A673 (cell line): ENCODE results near the gene GAB2. TPM values are rescaled to one million over a fixed set of nuclear protein-coding genes. Genes with fewer than 3 reads are reported as not detected.

Experiments
- BruUV-seq: library from RNA; stranded (reverse); fragments of 400-500 nt; replicated peaks from 2 replicates; lab custom pipeline; 2021; lab: Mats Ljungman, UMichigan
- CTCF ChIA-PET: fragments of 300-600 bp; sonication (Branson Sonifier 250); formaldehyde crosslinking; loops from one replicate; lab custom pipeline; 2022; ENCODE audit warnings: antibody characterized with exemption; lab: Charles Lee
- POLR2A ChIA-PET: fragments of 300-600 bp; sonication (Branson Sonifier 250); formaldehyde crosslinking; loops from one replicate; lab custom pipeline; 2022; ENCODE audit warnings: antibody characterized with exemption; ENCODE audit not compliant: low non-redundant PET; lab: Charles Lee
- DNase-seq: peaks from one replicate; pipeline ENCODE4 v3.0.0-alpha.2; 2015; ENCODE audit warnings: low spot score
- H3K27ac ChIP-seq: fragments of 200-600 bp; sonication (generic); 2 replicates; pipeline ENCODE4 v1.5.1; 2016; ENCODE audit warnings: mixed run types, low read depth, mild to moderate bottlenecking, mixed read lengths, antibody characterized with exemption, low read length; ENCODE audit not compliant: poor library complexity, severe bottlenecking
- H3K27me3 ChIP-seq: fragments of 200-600 bp; sonication (generic); replicated peaks from 2 replicates; pipeline ENCODE4 v1.6.1; 2017; ENCODE audit warnings: mixed run types, low read depth, mild to moderate bottlenecking, mixed read lengths, antibody characterized with exemption, low read length; ENCODE audit not compliant: insufficient read depth, poor library complexity
- H3K36me3 ChIP-seq: fragments of 200-600 bp; sonication (generic); 2 replicates; pipeline ENCODE4 v1.6.1; 2016; ENCODE audit warnings: mixed run types, mild to moderate bottlenecking, mixed read lengths, antibody characterized with exemption, low read length; ENCODE audit not compliant: insufficient read depth, poor library complexity, severe bottlenecking
- H3K4me1 ChIP-seq: fragments of 200-600 bp; sonication (generic); 2 replicates; pipeline ENCODE4 v1.6.1; 2017; ENCODE audit warnings: mixed run types, mild to moderate bottlenecking, mixed read lengths, antibody characterized with exemption, low read length; ENCODE audit not compliant: insufficient read depth, poor library complexity, severe bottlenecking
- H3K4me3 ChIP-seq: fragments of 200-600 bp; sonication (generic); 2 replicates; pipeline ENCODE4 v1.5.1; 2016; ENCODE audit warnings: low read depth, mixed run types, mild to moderate bottlenecking, mixed read lengths, low read length; ENCODE audit not compliant: poor library complexity, severe bottlenecking
- H3K9me3 ChIP-seq: fragments of 200-600 bp; sonication (generic); 2 replicates; pipeline ENCODE4 v1.6.1; 2016; ENCODE audit warnings: mixed run types, low read depth, mild to moderate bottlenecking, mixed read lengths, antibody characterized with exemption, low read length; ENCODE audit not compliant: poor library complexity, severe bottlenecking
- EZH2 ChIP-seq: fragments of 200-600 bp; sonication (generic); IDR thresholded peaks from 2 replicates; pipeline ENCODE4 v1.6.1; 2017; ENCODE audit warnings: borderline replicate concordance, low read depth, mild to moderate bottlenecking, mixed read lengths, antibody characterized with exemption, low read length; ENCODE audit not compliant: poor library complexity, severe bottlenecking
- intact Hi-C: fragments of 100-400 bp; cut with micrococcal nuclease; formaldehyde crosslinking; loops from one replicate; pipeline ENCODE4 v1.10.0; 2022; ENCODE audit not compliant: unreplicated experiment
- total RNA-seq: library from RNA; stranded (reverse); gene quantifications from 2 replicates; pipeline ENCODE4 v1.2.3, GENCODE V29; 2021
- TF ChIP-seq, protein P1 (sequence below): fragments of 300-800, 200-600 bp; sonication (generic); conservative IDR thresholded peaks from 2 replicates; pipeline ENCODE4 v1.5.1; 2017; ENCODE audit warnings: low read depth, mild to moderate bottlenecking, antibody characterized with exemption, low read length, moderate library complexity, mixed read lengths

GAB2 gene
- total RNA-seq, 1 experiment from 2014 or later, result 21.5 TPM

DNA sequence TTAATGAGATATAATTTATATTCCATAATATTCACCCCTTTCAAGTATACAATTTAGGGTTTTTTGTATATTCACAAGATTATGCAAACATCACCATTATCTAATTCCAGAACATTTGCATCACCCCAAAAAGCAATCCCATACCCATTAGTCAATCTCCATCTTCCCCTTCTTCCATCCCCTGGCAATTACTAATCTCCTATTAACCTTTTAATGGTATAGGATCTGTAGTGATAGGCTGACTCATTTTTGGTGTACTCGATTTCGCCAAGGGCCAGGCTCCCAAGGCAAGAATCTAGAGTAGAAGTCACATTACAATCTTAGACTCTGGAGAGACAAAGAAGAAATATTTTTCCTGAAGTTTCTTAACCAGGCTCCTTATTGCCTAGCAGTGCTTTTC lies 113.4 kb downstream of the GAB2 start:
- TF ChIP-seq, protein P1, sequence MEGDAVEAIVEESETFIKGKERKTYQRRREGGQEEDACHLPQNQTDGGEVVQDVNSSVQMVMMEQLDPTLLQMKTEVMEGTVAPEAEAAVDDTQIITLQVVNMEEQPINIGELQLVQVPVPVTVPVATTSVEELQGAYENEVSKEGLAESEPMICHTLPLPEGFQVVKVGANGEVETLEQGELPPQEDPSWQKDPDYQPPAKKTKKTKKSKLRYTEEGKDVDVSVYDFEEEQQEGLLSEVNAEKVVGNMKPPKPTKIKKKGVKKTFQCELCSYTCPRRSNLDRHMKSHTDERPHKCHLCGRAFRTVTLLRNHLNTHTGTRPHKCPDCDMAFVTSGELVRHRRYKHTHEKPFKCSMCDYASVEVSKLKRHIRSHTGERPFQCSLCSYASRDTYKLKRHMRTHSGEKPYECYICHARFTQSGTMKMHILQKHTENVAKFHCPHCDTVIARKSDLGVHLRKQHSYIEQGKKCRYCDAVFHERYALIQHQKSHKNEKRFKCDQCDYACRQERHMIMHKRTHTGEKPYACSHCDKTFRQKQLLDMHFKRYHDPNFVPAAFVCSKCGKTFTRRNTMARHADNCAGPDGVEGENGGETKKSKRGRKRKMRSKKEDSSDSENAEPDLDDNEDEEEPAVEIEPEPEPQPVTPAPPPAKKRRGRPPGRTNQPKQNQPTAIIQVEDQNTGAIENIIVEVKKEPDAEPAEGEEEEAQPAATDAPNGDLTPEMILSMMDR, result no peak
- no peak for TF ChIP-seq EZH2
- Histone ChIP-seq H3K36me3 (no peaks in the 10 kb centered on the region), H3K27me3 (no peaks in the 10 kb centered on the region), H3K4me3 (no peak overlapping the region), H3K27ac (no peak overlapping the region), H3K4me1 (no peaks in the 10 kb centered on the region), H3K9me3 (no peaks in the 10 kb centered on the region)
- intact Hi-C loops, result no loop called here
- CTCF ChIA-PET, result no interaction called here
- POLR2A ChIA-PET, result interaction anchor here (0.6 kb wide), 1 partner anchor 16 kb away, joined by 8 read pairs; no protein-coding TSS in a partner anchor
- no peak for DNase-seq
- no TSS peak for BruUV-seq

DNA sequence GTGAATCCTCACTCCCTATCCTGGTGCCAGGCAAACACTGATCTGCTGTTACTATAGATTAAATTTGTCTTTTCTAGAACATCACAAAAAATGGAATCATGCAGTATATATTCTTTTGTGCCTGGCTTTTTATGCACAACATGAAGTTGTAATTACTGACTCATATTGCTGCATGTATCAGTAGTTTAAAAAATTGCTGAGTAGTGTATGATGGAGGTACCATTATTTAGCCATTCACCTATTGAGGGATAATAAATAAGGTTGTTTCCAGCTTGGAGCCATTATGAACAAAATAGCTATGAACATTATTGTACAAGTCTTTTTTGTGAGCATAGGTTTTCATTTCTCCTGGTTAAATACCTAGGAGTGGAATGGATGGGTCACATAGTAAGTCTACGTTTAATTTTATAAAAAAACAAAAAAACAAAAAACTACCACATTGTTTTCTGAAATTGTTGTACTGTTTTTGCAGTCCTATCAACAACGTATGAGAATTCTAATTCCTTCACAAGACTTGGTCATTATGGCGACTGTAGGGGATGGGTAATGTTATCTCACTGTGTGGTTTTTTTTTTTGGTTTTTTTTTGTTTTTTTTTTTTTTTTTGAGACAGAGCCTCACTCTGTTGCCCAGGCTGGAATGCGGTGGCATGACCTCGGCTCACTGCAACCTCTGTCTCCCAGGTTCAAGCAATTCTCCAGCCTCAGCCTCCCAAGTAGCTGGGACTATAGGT lies 117.3 kb downstream of the GAB2 start:
- no peaks in the 10 kb centered on the region for H3K27me3 ChIP-seq
- no peaks in the 10 kb centered on the region for H3K36me3 ChIP-seq
- no peak overlapping the region for H3K27ac ChIP-seq
- BruUV-seq, result no TSS peak
- DNase-seq, result no peak
- H3K4me1 ChIP-seq, result no peaks in the 10 kb centered on the region
- H3K4me3 ChIP-seq, result no peak overlapping the region
- intact Hi-C loops, result no loop called here
- ChIA-PET CTCF (interaction anchor here (0.8 kb wide), 1 partner anchor 14 kb away, joined by 5 read pairs; no protein-coding TSS in a partner anchor), POLR2A (no interaction called here)
- no peaks in the 10 kb centered on the region for H3K9me3 ChIP-seq
- no peak for TF ChIP-seq EZH2
- TF ChIP-seq, protein P1, result no peak

DNA sequence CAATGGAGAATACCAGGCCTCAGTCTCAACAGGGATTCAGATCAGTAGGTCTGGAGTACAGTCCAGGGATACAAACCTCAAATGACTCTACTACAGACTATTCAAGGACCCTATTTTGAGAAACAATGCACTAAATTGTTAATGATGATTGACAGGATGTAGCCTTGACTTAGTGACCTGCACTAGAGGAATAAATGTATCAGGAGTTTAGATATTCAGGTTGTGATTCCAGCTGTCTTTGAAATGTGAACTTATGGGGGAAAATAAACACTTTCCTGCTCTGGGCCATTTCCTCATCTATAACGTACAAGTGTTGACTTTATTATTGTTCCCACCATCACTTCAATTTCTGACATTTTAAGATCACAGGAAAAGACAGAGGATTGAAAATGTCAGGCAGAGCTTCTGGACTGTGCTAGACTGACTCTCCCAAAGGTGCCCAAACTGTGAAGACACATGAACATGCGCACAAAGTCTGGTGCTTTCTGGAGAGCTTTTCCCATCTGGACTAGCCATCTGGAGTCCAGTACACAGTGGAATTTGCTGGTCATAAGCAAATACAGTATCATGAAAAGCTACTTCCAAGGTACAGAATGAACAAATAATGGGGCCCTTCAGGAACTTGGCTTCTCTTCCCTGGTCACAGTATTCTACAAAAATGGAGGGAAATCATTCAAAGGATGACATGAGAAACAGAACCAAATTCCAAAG lies 118.5 kb downstream of the GAB2 start:
- Histone ChIP-seq H3K27ac (no peak overlapping the region), H3K4me1 (no peaks in the 10 kb centered on the region), H3K9me3 (no peaks in the 10 kb centered on the region), H3K4me3 (no peak overlapping the region), H3K27me3 (no peaks in the 10 kb centered on the region), H3K36me3 (no peaks in the 10 kb centered on the region)
- ChIA-PET POLR2A (no interaction called here), CTCF (no interaction called here)
- no peak for DNase-seq
- TF ChIP-seq, protein P1, result no peak
- no peak for TF ChIP-seq EZH2
- intact Hi-C loops, result no loop called here
- BruUV-seq, result no TSS peak
